ENCODE results near the gene SMARCD3.

Gene SMARCD3

DNA sequence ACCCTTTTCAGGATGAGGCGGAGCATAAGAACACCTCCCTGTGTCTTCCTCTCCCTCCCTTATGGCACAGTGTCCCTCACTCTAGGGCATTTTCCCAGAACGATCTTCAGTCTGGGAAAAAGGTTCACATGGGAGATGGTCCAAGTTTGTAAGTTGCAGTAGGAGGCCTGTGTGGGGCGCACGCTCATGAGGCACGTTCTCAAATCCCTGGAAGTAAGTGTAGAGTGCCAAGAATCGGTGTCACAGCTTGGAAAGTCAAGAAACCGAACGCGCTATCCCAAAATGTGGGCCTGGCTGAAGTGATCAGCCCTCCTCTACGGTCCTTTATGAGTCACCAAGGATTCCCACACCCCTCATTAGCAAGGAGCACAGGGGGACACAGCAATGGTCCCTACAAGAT is 23.9 kb upstream of the SMARCD3 start:
- DNase-seq: no peak

DNA sequence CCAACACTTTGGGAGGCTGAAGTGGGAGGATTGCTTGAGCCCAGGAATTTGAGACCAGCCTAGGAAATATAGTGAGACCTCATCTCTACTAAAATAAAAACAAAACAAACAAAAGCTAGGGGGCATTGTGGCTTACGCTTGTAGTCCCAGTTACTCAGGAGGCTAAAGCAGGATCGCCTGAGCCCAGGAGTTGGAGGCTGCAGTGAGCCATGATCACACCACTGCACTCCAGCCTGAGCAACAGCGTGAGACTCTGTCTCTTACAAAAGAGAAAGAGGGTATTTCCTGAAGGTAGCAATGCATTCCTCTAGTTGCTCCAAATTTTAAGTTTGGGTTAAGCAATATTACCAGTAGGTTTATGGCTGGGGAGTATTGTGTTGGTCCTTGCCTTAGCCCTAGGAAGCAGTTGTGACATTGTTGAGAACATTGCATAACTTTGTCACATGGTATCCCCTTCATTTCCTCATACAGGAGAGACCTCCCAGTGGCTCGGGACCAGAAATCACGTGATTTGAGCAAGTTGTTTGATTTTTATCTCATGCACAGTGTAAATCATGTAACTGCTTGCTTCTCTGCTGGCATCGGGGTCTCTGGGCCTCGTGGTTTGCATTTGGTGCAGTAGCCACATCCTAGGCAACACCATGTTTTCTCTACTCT is 23.3 kb upstream of the SMARCD3 start:
- DNase-seq: no peak

DNA sequence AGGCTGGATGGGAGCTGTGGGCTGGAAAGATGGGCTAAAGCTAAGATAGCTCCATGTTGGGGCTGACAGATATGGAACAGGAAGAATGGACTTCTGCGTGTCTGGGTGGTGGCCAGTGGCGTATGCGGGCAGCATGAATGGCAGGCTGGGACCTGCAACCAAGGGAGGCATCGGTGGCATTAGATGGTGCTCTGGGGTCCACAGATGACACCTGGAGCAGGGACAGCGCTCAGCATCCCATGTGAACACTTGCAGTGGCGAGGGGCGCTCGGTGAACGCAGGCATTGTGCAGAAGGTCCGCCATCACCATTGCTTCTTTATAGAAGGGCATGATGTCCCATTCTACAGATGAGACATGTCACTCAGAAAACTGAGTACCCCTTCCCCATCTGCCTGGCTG is 21.0 kb upstream of the SMARCD3 start:
- DNase-seq: no peak

DNA sequence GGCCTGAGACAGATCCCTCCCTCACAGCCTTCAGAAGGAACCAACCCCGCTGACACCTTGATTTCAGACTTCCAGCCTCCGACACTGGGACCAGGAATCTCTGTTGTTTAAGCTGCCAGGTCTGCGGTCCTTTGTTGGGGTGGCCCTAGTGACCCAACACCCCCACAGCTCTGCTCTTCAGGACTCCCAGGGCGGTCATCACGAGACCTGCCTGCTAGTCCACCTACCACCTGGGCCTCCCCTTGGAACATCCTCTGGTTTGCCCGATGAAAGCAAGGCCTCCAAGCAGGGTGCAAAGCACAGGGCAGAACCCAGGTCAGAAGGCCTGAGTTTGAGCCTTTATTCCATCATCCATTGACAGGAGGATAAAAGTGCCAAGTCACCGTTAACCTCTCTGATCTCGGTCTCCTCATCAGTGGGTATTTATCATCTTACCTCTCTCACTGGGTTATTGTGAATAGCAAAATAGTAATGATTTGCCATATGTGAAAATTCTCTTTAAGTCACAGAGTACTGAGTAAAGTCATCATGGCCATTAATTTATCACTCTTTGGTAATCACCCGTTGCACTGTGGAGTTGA is 16.9 kb upstream of the SMARCD3 start:
- DNase-seq: no peak

DNA sequence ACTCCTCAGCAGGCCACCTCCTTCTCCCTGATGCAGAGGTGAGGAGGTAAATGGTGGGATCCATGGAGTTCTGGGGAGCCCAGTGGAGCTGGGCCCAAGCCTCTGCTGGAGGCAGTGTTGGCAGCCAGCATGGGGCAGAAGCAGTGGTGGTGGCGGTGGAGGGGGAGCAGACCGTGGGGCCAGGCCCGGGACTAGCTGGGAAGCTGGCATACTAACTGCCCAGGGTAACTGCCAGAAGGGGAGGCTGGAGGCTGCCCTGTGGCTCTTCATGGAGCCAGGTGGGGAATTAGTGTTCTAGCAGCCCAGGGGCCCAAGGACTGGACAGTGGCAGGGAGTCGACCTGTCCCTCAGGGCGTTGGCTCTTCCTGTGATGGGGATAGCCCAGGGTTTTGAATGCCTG is 16.1 kb upstream of the SMARCD3 start:
- no peak for DNase-seq

DNA sequence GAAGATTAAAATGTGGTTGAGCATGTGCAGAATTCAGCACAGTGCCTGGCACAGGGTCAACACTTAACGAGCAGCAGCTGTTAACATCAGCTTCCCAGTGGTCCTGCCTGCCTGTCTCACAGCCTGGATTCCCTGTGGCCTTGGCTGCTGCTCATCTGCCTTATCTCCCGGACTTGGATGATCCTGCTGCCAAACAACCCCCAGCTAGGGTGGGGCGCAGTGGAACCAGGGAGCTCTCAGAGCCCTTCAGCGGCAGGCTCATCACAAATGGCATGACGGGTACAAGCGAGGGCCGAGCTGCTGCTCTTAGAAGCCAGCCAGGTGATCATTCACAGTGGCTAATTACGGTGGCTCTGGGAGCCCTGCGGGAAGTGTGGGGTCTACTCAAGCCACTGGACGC is 13.0 kb upstream of the SMARCD3 start:
- no peak for DNase-seq

DNA sequence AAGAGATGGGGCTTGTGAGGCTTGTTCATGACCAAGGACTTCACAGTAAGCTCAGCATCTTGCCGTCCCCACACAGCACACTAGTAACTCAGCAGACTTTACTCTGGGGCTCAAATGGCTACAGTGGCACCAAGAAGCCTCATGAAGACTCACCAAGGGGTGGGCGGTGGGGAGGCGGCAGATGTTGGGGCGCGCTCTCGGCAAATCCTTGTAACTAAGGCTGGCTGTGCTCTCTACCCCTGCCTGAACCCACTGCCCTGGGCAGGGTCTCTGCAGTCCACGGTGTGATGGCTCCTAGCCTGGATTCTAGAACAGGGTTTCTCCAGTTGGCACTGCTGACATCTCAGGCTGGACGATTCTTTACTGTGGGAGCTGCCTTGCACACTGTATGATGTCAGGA is 12.4 kb upstream of the SMARCD3 start:
- DNase-seq: no peak

DNA sequence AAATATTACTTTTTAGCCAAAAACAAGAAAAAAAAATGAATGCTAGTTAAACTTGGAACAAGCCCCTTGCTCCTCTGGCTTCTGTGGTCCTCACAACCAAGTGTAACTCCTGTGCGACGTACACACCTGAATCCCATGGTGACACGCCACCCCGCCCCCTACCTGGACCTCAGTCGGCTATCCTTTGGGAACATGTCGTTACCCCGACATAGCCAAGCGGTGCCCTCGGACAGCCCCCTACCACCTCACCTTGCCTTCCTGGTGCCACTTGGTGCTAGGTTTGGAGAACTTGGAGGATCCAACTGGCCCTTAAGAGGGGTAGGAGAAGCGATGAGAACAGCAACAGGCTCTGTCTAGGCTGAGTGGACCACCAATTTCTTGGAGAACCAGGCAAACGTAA is 12.0 kb upstream of the SMARCD3 start:
- no peak for DNase-seq

DNA sequence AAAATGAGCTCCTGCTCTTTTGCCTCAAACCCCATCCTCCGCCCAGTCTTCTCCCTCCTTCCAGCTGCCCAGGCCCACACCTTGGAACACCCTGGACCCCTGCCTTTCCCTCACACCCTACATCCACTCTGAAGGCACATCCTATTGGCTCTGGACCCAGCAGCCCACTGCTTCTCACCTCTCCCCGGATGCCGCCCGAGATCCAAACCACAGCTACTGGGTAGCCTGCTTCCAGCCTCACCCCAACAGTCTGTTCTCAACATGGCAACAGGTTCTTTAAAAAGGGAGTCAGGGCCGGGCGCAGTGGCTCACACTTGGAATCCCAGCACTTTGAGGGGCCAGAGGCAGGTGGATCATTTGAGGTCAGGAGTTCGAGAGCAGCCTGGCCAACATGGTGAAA is 9.5 kb upstream of the SMARCD3 start:
- no peak for DNase-seq

DNA sequence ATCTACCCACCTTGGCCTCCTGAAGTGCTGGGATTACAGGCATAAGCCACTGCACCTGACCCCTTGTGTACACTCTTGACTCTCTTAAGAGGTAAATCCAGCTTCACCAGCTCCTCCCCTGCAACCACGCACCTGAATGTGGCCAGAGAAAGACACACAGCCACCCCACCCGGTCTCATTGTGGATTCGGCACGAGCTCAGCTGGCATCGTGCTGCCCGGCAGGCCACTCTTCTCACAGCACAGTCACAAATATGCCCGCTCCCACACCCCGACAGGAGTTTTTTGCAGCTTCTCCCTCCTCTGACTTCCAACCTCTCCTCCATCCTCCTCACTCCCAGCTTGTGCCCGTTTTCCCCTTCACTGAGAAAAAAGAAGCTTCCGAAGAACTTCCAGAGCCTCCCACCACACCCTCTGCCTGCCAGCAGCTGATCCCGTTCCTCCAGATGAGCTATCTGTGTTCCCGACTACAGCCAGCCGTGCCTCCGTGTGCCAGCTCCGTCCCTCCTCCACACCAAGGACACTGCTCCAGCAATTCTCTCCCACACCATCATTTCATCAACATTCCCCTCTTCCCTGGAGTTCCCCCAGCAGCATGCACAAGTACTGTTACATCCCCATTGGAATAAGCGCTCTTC is 8.0 kb upstream of the SMARCD3 start:
- no peak for DNase-seq

DNA sequence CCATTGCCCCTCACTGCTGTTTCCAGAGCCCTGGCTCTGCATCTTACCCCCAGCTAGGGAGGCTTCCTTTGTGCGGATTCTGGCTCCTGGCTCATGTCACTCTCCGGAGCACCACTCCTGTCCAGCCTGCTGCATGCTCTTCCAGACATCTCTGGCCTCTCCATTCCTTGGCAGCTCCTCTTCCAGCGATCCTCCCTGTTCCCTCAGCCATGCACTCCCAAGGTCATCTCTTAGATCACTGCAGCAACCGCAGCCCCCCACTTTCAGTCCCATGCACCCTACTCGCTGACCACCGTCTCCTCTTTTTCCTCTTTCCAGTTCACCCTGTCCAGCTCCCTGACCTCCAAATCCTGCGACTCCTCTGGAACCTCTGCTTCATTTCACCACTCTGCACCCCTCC is 6.9 kb upstream of the SMARCD3 start:
- no peak for DNase-seq

DNA sequence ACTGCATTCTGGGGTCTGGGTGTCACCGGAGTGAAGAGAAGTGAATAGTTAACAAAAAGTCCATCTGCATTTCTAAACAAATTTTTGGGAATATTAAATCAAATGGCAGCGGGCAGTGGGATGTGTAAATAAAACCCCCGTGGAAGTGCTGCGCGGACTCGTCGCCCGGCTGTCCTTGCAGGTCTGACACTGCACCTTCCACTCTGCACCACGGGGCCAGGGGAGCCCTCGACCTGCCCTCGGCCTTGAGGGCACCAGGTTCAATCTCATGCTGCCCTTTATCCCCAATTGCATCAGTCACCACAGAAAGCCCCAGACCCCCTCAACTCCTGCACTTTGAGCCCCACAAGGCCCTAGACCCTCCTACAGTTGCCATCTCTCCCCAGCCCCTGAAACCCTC is 6.4 kb upstream of the SMARCD3 start:
- no peak for DNase-seq

DNA sequence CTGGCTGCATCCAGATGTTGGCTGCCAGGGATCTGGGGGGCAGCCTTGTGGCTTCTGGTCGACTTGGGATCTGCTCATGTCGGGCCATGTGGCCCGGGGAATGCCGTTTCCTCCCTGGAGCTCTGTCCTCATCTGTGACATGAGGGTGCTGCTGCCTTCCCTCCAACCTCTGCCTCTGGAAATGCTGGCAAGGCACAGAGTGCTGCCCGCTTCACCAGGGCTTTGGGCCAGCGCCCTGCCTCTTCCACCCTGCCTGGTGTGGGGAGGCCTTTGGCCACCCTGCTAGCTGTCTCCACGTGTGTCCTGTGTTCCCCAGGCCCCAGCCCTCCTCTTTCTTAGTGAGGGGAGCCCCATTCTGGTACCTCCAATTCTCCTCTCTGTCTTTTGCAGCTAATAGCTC is 5.8 kb upstream of the SMARCD3 start:
- DNase-seq: no peak

DNA sequence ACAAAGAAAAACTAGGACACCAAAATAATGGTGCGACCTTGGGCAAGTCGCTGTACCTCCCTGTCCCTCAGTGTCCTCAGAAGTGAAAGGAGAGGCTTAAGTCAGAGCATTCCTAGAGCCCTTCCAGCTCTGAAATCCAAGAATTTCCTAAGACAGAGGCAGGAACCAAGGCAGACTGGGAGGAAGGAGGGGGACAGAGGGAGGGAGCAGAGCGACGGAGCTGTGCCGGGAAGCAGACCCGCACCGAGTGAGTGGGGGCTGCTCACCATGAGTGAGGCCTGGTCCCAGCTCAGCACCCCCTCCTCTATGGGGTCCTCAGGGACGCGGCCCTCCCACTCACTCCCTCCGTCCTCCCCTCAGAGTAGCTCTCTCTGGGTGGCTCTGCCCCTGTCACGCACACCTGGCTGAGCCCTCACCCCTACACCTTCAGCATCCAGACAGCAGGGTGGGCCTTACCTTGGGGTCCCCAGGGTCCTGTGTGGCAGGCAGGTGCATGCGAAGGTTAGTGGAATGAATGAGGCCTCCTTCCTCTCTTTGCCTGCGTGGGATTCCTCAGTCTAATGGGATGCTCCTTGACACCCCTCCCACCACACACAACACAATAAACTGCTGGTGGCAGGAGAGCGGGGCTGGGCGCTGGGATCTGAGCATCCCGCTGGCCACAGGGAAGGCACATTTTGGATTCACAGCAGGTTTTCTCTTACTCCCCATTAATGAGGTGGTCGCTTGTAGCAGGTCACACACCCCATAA is 4.6 kb upstream of the SMARCD3 start:
- DNase-seq: no peak

DNA sequence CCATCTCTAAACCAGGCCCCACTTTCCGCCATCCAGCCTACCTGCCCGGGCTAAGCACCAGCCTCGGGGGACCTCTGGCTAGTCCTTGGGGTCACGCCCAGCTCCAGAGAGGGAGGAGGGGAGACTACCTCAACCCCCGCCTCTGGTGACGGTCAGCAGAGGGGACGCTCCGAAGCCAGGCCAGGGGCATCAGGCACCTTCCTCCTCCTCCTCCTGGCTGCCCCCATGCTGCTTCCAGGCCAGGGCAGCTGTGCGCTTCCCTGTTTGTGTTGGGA is 4.0 kb upstream of the SMARCD3 start:
- DNase-seq: no peak

DNA sequence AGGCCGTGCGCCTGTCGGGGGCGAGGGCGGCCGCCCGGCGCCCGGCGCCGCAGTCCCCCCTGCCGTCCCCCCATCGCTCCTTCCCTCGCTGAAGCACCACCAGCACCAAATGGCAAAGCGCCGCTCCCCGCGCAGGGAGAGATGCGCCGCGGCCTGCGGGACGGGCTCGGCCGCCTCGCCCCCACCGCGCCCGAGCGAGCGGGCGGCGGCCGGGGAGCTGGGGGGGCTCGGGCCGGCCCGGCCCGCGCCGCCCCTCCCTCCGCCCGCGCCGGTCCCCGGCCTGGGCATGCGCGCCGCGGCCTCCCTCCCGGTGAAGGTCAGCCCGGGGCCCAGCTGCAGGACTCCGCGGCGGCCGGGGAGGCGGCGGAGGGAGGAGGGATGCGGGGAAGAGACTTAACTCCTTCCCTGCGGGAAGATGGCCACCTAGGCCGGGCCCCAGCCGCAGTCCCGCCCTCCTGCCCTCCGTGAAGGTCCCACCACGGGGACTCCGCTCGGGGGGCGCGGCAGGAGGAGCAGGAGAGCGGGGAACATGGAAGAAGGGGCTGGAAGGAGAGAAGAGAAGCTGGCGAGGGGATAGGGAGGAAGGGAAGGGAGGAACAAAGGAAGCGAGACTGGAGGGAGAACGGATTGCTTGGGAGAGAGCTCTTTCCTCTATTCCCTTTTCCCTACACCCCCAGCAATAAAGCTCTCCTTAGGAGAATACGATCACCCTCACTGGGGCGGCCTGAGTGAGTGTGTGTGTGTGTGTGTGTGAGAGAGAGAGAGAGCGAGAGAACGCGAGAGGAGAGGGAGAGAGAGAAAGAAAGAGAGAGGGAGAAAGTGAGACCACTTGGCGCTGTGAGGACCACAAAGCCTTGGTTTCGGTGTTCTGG is 3.4 kb upstream of the SMARCD3 start:
- DNase-seq: no peak

DNA sequence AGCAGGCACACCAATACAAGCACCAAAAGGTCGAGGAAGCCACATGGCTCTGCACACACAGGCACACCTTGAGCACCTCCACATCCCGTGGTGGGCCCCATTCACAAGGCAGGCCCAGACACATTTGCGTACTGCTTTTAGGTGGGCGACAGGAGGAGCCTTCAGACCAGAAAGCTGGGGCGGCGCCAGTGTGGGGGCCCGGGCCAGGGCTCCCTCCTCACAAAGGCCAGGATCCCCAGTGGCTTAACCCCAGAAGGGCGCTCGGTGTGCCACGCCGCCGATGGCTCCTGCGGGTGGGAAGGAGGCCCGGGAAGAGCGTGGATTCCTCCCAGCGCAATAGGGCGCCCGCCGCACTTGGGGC is 2.8 kb upstream of the SMARCD3 start:
- no peak for DNase-seq

DNA sequence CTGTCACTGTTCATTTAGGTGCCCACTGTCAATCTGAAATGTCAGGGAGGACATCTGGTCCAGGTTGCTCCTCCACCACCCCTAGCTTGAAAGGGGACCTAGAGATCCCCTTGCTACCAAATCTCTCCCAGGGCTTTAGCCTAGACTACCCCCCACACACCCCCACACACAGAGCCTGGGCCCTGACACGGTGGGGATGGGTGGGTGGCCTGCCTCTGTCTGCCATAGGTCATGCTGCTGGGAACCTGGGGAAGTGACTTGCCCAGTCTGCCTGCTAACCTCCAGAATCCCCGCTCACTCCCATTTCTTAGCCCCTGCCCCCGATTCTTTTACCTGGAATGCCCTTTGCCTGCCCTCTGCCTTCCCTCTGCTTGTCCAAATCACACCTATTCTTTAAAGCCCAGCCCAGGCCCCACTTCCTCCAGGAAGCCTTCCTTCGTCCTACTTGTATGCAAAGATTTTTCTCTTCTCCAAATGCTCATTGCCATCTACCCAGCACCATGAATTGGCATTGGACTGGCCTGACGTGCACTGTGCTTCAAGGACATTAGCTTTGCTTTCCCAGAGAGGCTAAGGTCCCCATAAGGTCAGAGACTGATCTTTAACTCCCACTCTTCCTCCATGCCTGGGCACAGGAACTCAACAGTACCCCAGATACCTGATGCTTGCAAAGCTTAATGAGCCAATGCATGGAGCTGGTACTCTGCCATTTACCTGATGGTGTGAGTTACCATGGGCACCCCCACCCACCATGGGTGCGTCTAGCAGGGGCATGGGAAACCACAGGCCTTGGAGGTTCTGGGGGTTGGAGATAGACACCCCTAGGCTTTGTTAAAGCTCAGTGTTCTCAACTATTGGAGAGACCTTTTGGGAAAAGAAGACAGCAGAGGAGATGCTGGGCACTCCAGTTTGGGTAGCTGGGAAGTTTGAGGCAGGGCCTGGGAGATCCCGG is 2.0 kb upstream of the SMARCD3 start:
- no peak for DNase-seq

DNA sequence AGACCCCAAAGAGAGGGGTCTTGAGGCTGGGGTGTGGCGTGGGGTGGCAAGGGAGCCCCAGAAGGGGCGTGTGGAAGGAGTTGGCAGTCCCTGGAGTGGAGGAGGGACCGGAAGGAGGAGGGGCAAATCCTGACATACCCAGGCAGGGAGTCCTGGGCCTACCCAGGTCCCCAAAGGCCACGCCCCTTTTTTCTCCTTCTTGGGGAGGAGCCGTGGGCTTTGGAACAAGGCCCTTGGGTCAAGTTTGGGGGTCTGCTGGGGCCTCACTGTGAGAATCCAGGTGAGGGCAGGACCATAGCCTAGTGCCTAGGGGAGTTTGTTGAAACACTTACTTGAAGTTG is 1.2 kb upstream of the SMARCD3 start:
- DNase-seq: no peak

DNA sequence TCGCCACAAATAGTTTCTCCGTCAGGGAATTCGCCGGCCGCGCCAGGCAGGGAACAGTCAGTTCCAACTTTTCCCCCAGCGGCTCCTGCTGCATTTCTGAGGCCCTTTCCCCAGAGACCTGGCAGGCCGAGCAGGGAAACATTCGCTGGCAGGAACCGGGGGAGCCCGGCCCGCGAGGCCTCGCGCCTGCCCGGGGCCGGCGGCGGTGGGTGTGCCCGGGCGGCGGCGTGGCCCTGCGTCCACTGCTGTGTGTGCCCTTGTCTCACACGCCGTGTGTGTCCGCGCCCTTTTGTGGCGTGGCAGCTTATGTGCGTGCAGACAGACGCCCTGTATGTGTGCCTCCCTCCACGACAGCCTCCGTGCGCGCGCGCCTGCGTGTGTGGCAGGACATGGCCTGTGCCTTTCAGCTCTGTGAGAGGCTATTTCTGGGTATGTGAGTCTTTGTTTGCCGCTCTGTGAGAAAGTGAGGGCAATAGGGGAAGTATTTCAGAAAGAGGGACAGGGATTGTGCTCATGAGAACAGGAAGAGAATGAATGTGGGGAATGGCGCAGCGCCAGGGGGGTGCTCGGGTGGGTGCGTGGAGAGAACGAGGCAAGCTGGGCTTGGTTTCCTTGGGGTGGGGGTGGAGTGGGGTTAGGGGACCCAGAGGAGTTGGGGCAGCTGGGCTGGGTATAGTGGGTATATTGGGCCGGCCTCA is 689 bp upstream of the SMARCD3 start:
- peak; percentile 32 for DNase-seq

DNA sequence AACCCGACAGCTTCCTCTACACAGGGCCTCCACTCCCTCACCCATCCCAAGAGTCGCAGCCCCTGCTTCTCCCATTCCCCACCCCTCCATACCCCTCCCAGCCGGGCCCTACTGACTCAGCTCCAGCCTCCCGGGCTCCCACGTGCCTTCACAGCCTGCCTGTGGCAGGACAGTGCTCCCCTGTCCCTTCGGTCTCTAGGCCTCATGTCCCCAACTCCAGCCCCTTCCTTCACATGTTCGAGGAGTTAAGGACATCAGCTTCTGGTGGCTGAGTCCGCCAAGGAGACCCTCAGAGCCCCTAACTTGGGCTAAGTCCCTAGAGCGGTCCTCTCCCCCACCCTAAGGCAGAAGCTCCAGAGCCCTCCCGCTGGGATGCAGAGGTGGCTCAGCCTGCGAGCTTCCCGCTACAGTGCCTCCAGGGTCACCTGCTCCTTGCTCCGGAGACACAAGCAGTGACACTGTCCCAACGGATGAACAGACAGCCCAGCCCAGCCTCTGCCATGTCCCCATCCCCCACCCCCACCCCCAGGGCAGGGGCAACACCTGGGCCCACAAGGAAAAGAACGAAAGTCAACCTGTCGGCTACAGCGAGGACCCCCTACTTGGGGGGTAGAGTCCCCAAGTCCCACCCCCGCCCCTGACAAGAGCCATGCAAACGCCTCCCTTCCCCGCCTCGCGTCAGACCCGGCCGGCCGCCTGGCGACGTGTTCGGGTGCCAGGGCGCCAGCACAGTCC is 716 bp downstream of the SMARCD3 start:
- DNase-seq: no peak
